AG09319 (cell line): ENCODE results near the gene PDE1A.

Experiments
- DNase-seq: peaks from one replicate; pipeline ENCODE4 v3.0.0-alpha.2; 2010; ENCODE audit warnings: low read depth; ENCODE audit errors: extremely low read depth
- TF ChIP-seq, protein P1 (sequence below): IDR thresholded peaks from 2 replicates; pipeline ENCODE4 v1.5.1; 2011; ENCODE audit warnings: low read depth, mild to moderate bottlenecking, inconsistent platforms, low read length, moderate library complexity

PDE1A gene

DNA sequence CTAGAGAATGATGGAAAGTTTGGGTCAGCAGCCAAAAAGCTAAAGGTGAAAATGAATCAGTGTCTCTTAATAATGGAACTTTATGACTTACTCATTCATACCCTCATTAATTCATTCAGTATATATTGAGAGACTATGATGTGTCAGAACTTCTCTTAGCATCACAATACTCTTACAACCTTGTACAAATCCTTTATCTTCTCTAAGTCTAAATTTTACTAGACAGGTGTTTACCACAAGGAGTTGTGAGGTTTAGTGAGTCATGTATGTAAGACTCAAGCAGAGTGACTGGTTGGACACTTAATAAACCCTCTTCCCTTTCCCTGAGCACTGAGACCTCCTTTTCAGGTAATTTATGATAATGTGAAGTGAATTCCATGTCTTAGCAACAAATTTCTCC is 311.6 kb downstream of the PDE1A start:
- TF ChIP-seq, protein P1, sequence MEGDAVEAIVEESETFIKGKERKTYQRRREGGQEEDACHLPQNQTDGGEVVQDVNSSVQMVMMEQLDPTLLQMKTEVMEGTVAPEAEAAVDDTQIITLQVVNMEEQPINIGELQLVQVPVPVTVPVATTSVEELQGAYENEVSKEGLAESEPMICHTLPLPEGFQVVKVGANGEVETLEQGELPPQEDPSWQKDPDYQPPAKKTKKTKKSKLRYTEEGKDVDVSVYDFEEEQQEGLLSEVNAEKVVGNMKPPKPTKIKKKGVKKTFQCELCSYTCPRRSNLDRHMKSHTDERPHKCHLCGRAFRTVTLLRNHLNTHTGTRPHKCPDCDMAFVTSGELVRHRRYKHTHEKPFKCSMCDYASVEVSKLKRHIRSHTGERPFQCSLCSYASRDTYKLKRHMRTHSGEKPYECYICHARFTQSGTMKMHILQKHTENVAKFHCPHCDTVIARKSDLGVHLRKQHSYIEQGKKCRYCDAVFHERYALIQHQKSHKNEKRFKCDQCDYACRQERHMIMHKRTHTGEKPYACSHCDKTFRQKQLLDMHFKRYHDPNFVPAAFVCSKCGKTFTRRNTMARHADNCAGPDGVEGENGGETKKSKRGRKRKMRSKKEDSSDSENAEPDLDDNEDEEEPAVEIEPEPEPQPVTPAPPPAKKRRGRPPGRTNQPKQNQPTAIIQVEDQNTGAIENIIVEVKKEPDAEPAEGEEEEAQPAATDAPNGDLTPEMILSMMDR, result no peak

DNA sequence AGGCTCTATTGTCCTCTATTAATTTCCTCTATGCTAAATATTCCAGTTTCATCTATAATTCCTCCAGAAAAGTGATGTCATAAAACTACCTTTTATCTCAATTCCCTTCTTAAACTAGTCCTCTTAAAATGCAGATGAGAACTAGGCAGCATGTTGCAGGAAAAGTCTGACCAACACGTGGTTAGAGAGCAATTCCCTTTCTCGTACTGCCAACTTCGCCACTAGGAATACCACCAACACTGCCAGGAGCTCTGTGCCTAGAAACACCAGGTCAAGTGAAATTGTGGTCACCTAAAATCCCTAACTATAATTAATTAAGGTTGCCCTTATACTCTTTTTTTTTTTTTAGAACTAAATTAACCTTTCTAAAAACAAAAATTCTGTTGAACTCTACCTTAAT is 313.5 kb downstream of the PDE1A start:
- TF ChIP-seq, protein P1, result no peak
- DNase-seq, result no peak

More for the DNA sequence above, 311.6 kb downstream of the PDE1A start:
- no peak for DNase-seq

DNA sequence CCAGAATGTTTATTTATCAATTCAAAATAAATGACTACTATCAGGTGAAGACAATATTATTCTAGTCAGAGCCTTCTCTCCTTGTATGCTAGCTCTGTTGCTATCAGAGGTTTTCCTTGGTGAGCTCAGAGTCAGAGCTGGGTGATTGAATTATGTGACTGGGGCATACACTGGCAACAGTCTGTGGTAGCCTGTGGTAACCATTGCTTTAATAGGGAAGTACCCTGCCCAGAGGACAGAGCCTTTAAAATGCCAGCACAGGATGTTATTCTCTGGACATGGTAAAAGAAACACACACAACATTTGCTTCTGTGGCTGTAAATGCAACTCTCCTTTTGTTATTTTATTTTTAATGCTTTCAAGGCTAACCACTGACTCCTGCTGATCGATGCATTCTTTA is 316.5 kb downstream of the PDE1A start:
- TF ChIP-seq, protein P1, result no peak
- DNase-seq, result no peak

DNA sequence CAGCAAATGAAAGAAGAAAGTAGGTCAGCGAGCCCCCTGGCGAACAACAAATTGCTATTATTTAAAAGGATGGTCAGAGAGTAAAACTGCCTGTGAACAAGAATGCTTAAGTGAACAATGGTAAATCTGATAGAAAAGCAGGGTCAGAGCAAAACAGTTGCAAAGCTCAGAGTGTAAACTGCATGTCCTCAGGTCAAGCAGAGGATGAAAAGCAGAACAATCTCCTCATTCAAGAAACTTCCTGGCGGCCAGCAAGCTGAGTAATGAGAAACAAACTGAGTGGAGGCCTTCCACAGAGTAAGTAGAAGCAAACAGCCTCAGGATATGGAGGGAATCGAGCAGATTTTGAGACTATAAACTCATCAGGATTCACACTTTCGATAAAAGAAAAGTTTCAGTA is 323.3 kb downstream of the PDE1A start:
- TF ChIP-seq, protein P1, result no peak
- DNase-seq, result no peak

DNA sequence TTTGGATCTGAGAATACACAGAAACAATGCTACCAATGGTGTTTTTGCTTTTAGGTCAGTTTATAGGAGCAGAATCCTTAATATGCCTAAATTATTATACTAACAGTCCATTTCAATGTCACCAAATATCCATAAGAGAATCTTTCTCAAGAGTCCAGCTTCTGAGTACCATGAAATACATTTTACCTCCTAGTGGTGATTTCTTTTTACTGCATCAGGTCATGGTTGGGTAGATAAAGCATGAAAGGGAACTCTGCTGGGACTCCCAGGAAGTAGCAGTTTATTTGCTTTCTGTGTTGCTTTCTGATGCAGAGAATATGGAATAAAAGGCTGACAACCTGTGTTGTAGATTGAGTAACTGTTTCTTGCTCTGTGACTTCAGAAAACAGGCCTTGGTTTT is 325.6 kb downstream of the PDE1A start:
- no peak for DNase-seq
- TF ChIP-seq, protein P1, result no peak

DNA sequence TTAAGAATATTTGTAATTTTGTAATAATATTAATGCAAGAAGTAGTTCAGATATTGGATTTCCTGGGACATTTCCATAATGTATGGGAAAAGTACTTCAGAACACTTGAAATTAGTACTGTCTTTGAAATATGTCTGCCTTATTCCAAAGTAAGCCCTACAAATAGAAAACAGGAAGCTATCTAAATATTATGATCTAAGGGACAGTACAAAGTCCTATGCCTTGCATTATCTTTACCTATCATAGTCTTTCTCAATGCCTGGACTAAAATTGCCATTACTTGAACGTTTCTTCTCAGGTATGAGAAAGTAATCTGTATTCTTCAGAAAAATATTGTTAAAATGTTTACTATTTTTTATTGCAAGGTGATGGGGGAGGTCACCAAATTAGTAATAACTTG is 328.2 kb downstream of the PDE1A start:
- DNase-seq, result no peak
- TF ChIP-seq, protein P1, result no peak

DNA sequence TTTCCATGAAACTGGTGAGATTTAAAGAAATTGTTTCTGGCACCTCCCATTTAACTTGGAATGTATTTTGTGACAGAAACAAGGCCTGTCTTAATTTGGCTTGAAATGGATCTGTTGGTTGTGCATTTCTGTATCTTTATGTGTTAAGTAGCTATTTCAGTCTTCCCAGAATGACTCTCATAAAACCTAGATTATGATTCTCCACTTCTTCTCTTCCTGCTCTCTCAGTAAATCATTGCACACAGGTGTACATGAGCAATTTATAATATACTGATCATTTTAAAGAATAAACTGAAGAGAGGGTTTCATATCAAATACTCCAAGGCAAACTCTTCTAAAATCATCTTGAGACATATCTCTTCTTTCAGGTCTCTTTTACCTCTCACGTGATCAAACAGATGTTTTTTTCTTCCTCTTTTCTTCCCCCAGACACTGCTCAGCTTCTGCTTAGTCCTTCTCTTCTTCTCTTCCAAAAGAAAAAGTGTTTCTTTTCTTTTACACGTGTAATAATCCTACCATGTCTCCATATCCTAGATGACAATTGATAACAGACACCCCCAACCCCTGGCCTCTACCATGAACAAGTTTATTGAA is 329.2 kb downstream of the PDE1A start:
- no peak for DNase-seq
- TF ChIP-seq, protein P1, result no peak
